Chondrocyte (in vitro differentiated cells): ENCODE measurements around the gene TRIM59. TPM values are rescaled to one million over a fixed set of nuclear protein-coding genes. Genes with fewer than 3 reads are reported as not detected.

ENCODE experiments used
- DNase-seq: peaks from one replicate; pipeline ENCODE4 v3.0.0; 2021; ENCODE audit warnings: mixed read lengths, low spot score
- H3K27ac Mint-ChIP-seq: one replicate; pipeline ENCODE4 v1.8.0; 2021; ENCODE audit warnings: mild to moderate bottlenecking, moderate library complexity, mixed read lengths; ENCODE audit not compliant: unreplicated experiment
- H3K27me3 Mint-ChIP-seq: 2 replicates; pipeline ENCODE4 v1.8.0; 2021; ENCODE audit warnings: low read depth, mixed read lengths
- H3K36me3 Mint-ChIP-seq: 2 replicates; pipeline ENCODE4 v1.8.0; 2021; ENCODE audit warnings: low read depth, mixed read lengths
- H3K4me1 Mint-ChIP-seq: 2 replicates; pipeline ENCODE4 v1.8.0; 2021; ENCODE audit warnings: low read depth, mild to moderate bottlenecking, mixed read lengths
- H3K4me3 Mint-ChIP-seq: one replicate; pipeline ENCODE4 v1.8.0; 2021; ENCODE audit warnings: mild to moderate bottlenecking, moderate library complexity, mixed read lengths; ENCODE audit not compliant: unreplicated experiment
- H3K9me3 Mint-ChIP-seq: 2 replicates; pipeline ENCODE4 v1.8.0; 2021; ENCODE audit warnings: low read depth, mixed read lengths
- total RNA-seq: library from RNA; stranded (reverse); gene quantifications from 3 replicates; pipeline ENCODE4 v1.2.1, GENCODE V29; 2021
- TF ChIP-seq, protein P1 (sequence below): fragments of 200-600 bp; sonication (generic); IDR thresholded peaks from 2 replicates; pipeline ENCODE4 v1.5.0; 2021; ENCODE audit warnings: antibody characterized with exemption, mild to moderate bottlenecking, moderate library complexity

Gene TRIM59
- total RNA-seq, 1 donor from 2014 or later, result 25.5 TPM

DNA sequence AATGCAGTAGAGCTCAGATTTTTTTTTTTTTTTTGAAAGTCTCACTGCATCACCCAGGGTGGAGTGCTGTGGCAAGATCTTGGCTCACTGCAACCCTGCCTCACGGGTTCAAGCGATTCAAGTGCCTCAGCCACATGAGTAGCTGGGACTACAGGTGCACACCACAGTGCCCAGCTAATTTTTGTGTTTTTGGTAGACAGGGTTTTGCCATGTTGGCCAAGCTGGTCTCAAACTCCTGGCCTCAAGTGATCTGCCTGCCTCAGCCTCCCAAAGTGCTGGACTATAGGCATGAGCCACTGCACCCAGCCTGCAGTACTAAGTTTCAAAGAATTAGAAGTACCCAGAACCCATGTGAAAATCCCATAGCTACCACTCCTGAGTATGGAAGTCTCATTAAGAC is 14.5 kb downstream of the TRIM59 start:
- peaks cover 22% of the 10 kb centered on the region for H3K36me3 Mint-ChIP-seq

DNA sequence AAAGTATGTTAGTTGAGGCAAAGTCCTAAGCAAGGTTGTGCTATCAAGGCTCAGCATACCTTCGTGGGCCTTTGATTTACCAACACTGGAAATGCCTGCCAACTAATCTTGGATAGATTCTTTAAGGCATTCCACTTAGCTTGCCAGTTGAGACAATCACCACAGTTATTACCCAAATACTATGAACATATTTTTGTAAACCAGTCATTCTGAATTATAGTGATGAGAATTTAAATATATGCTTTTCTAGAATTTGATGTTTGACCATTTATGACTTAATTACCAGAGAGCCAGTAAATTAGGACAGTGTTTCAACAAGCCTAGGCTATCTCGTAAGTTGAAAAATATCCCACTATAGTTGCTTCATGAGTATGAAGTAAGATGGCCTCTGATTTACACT is 15.5 kb downstream of the TRIM59 start:
- no peak for DNase-seq
- Mint-ChIP-seq H3K4me3 (no peak overlapping the region), H3K27me3 (no peaks in the 10 kb centered on the region), H3K9me3 (no peaks in the 10 kb centered on the region), H3K36me3 (peaks cover 17% of the 10 kb centered on the region), H3K27ac (no peak overlapping the region), H3K4me1 (peaks cover 6% of the 10 kb centered on the region)
- TF ChIP-seq, protein P1, sequence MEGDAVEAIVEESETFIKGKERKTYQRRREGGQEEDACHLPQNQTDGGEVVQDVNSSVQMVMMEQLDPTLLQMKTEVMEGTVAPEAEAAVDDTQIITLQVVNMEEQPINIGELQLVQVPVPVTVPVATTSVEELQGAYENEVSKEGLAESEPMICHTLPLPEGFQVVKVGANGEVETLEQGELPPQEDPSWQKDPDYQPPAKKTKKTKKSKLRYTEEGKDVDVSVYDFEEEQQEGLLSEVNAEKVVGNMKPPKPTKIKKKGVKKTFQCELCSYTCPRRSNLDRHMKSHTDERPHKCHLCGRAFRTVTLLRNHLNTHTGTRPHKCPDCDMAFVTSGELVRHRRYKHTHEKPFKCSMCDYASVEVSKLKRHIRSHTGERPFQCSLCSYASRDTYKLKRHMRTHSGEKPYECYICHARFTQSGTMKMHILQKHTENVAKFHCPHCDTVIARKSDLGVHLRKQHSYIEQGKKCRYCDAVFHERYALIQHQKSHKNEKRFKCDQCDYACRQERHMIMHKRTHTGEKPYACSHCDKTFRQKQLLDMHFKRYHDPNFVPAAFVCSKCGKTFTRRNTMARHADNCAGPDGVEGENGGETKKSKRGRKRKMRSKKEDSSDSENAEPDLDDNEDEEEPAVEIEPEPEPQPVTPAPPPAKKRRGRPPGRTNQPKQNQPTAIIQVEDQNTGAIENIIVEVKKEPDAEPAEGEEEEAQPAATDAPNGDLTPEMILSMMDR, result no peak

More for the DNA sequence above, 14.5 kb downstream of the TRIM59 start:
- Mint-ChIP-seq H3K9me3 (no peaks in the 10 kb centered on the region), H3K27me3 (no peaks in the 10 kb centered on the region), H3K27ac (no peak overlapping the region), H3K4me3 (no peak overlapping the region), H3K4me1 (peaks cover 11% of the 10 kb centered on the region)
- DNase-seq, result no peak
- TF ChIP-seq, protein P1, result no peak

DNA sequence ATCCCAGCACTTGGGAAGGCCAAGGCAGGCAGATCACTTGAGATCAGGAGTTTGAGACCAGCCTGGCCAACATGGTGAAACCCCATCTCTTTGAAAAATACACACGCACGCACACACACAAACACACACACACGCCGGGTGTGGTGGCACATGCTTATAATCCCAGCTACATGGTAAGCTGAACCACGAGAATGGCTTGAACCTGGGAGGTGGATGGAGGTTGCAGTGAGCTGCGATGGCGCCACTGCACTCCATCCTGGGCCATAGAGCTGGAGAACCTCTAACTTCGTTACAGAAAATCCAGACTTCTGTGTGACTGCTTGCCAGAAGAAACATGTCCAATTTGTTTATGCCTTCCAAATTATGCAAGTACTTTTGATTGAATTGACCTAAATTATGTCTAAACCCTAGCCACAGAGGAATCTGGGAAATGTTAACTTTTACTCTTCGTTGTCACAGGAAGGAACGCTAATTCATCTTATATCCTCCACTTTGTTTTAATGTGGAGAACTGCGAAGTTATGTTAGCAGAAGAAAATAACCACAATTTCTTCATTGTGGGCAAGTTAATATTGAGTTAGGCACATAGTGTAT is 21.7 kb downstream of the TRIM59 start:
- H3K36me3 Mint-ChIP-seq, result peaks cover 18% of the 10 kb centered on the region
- no peak for DNase-seq
- no peaks in the 10 kb centered on the region for H3K9me3 Mint-ChIP-seq
- H3K27me3 Mint-ChIP-seq, result no peaks in the 10 kb centered on the region
- no peak overlapping the region for H3K27ac Mint-ChIP-seq
- H3K4me1 Mint-ChIP-seq, result no peaks in the 10 kb centered on the region
- TF ChIP-seq, protein P1, result no peak
- no peak overlapping the region for H3K4me3 Mint-ChIP-seq

DNA sequence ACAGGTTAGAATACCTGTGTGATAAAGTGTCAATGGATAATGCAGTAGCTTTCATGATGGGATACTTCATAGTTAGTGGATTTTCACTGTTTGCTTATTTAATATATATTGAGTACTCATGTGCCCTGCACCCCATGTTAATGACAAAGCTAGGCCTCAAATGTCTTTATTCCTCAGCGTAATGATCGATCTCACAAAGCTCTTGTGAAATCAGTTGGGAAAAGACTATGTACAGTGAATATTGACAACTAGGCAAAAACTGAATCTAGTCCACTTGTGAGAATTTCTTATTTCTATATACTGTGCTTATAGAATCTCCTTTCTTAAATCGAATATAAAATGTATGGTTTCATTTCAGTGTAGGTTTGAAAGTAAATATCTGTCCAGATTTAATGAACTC is 32.3 kb downstream of the TRIM59 start:
- no peak for DNase-seq
- Mint-ChIP-seq H3K27ac (no peak overlapping the region), H3K27me3 (no peaks in the 10 kb centered on the region), H3K4me1 (peaks cover 3% of the 10 kb centered on the region), H3K9me3 (no peaks in the 10 kb centered on the region), H3K4me3 (no peak overlapping the region), H3K36me3 (peaks cover 5% of the 10 kb centered on the region)
- TF ChIP-seq, protein P1, result no peak

DNA sequence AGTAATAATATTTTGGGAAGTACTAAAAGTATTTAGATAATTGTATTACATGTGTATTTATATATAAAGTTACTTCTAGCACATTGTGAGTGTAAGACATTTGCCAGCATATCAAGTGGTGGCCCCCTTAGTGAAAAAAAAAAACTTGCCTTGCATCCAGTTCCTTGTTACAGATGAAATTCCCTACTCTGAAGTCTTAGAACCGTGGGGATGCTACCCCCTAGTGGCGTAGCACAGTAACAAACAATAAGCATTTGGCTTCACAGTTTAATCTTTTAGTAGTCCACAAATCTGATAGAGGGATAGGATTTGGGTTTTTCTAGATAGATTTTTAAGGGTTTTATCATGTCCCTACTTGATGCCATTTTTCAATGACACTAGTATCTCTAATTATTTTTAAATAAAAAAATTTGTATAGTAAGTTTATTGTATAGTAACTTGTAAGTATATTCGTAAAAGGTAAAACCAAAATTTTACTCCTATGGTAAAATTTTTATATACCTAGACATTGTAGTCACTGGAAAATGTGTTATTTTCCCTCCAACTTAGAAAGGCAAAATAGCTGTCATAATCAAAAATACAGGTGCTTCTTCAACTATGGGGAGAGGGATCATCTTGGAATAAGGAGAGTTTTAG is 35.9 kb downstream of the TRIM59 start:
- H3K4me3 Mint-ChIP-seq, result no peak overlapping the region
- TF ChIP-seq, protein P1, result peak; percentile 98
- peaks cover 1% of the 10 kb centered on the region for H3K36me3 Mint-ChIP-seq
- no peaks in the 10 kb centered on the region for H3K9me3 Mint-ChIP-seq
- H3K27me3 Mint-ChIP-seq, result no peaks in the 10 kb centered on the region
- H3K27ac Mint-ChIP-seq, result no peak overlapping the region
- H3K4me1 Mint-ChIP-seq, result peaks cover 3% of the 10 kb centered on the region
- no peak for DNase-seq
